HG03378 (cell line): ENCODE data around the gene KDM3A.

Experiments
- ATAC-seq: cut with Tn5 transposase; IDR thresholded peaks from one replicate; pipeline ENCODE4 v1.9.1; 2021; ENCODE audit warnings: mild to moderate bottlenecking, moderate library complexity; ENCODE audit not compliant: unreplicated experiment

KDM3A gene

DNA sequence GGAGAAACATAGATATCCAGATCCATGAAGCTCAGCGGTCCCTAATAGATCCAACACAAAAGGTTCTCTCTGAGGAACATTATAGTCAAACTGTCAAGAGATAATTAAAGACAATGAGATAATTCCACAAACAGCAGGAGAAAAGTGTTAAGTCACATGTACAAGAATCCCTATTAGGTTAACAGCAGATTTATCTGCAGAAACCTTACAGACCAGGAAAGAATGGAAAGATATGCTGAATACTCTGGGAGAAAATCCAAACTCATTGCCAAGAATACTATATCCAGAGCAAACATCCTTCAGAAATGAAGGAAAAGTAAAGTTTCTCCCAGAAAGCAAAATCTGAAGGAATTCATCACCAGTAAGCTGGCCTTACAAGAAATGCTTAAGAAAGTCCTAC, 10.8 kb upstream of the KDM3A start:
- no peak for ATAC-seq

DNA sequence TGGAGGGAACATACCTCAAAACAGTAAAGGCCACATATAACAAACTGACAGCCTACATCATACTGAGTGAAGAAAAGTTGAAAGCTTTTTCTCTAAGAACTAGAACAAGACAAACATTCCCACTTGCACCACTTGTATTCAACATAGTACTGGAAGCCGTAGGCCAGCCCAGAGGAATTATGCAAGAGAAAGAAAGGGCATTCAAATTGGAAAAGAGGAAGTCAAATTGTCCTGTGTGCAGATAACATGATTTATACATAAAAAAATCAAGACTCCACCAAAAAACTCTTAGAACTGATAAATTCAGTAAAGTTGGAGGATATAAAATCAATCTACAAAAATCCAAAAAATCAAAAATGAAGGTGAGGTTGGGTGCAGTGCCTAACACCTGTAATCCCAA, 8.0 kb upstream of the KDM3A start:
- no peak for ATAC-seq

DNA sequence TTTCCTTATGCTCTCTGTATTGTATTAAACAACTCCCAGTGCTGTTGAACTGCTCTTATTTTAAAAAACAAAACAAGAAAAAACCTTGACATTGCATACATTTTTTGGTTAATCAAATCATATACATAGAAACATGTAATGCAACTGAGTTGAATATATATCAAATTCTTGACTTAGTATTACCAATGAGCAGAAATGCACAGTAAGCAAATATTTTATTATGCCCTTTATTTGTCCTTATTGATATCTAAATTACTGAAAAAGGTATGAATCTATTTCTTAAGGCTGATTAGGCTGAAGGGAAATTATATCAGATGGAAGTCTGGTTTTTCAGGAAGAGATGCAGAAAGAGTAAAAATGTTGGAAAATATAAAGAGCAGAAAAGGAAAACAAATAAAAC, 6.9 kb upstream of the KDM3A start:
- no peak for ATAC-seq

DNA sequence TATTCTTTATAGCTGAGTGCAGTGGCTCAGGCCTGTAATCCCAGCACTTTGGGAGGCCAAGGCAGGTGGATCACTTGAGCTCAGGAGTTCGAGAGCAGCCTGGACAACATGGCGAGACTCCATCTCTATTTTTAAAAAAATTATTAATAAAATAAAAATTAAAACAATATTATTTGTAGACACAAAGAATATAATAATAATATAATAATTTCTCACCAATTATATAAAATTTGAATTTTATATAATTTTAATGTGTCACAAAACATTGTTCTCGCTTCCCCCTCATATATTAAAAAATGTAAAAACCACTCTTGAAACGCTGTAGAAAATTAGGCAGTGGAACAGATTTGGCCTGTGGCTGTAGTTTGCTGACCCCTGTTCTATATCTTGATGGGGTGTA, 5.6 kb upstream of the KDM3A start:
- ATAC-seq, result no peak

- no peak for ATAC-seq
Measured at GRCh38 chr2:86436328-86436727, 4.8 kb upstream of the KDM3A start.

DNA sequence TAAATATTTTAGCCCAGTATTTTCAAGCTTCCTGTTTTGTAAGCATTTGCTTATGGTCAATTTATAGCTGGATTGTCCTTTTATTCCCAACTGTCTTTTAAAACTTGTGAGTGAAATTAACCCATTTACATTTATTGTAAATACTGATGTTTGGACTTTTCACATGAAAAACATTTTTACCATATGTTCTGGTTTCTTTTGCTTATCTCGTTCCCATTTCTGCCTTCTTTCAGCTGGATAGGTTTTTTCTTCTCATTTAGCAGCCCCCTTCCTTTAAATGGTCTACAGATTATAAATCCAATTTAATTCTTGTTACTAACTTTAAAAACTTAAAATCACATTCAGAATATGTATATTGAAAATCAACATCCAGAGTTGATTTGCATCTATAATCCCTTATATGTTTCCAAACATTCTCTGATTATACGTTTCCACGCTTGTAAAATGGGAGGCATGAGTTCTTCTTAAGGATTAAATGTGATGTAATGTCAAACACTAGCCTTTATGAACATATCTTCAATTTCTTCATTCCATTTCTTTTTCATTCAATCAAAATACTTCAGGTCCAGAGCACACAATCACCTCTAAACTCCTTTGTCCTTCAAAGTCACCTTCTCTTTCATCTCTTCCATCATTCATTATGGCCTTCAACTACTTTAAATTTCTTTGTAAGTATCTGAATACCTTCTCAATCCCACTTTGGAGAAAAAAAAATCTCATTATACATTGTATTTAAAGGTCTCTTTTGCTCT, 1.1 kb upstream of the KDM3A start:
- no peak for ATAC-seq

- no peak for ATAC-seq
Measured at GRCh38 chr2:86441392-86441881, 266 bp downstream of the KDM3A start.

DNA sequence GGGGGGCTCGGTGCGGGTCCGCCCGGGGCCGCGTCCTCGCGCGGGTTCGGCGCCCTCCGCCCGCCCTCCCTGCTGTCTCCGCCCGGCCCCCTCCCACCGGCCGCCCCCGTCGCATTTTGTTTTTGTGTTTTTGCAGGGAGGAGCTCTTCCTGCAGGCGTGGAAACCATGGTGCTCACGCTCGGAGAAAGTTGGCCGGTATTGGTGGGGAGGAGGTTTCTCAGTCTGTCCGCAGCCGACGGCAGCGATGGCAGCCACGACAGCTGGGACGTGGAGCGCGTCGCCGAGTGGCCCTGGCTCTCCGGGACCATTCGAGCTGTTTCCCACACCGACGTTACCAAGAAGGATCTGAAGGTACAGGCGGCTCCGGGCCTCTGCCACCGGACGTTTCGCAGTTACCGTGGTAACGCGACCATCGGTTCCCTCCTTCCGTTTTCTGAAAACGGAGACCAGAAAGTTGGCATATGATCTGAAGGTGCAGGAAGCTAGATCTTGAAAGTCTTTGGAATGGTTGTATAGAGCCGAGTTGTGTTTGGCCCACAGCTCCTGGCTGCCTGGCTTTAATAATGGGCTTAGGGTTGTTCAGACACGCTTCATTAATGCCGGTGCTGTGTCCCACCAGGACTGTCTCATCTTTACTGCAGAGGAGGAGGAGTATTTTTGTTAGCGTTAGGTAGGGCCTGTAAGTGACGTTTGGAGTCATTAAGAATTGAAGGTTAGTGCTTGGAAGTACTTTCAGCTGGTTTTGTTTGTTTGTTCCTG, 891 bp downstream of the KDM3A start:
- ATAC-seq, result peak; percentile 2

DNA sequence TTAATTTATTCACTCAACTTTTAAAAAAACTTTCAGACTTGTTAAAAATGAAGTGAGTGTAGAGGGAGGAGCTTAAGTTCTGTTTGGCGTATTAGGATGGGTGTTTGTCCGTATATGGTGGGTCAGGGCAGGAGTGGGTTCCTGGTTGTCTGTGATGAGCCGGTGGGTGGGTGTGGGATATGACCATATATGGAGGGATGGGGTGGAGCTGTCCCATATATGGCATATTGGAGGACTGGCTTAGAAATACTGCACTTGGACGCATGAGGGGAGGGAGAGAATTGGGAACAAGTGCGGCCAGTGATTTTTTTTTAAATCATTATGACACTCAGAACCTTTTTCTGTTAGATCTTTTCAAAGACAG, 1.5 kb downstream of the KDM3A start:
- ATAC-seq, result peak; percentile 77

- no peak for ATAC-seq
Measured at GRCh38 chr2:86443631-86444350, 2.6 kb downstream of the KDM3A start.

DNA sequence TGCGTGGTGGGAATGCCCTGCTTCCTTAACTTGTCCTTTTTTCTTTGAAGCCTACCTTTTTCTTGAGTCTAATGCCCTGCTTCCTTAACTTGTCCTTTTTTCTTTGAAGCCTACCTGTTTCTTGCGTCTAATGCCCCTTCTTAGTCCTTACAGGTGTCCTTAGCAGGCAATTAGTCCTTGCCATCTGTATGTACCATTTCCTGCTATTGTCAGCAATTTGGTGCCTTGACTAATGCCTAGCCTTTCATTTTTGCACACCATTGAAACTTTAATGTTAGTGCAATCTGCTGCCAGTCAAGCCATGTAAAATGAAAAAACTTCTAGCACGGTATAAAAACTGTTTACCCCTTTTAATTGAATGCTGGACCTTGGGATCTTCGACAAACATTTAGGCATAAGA, 4.3 kb downstream of the KDM3A start:
- ATAC-seq, result no peak

- ATAC-seq, result no peak
Measured at GRCh38 chr2:86446060-86446459, 4.9 kb downstream of the KDM3A start.

GRCh38 chr2:86453836-86454235, 12.7 kb downstream of the KDM3A start:
- ATAC-seq, result no peak

GRCh38 chr2:86454238-86454637, 13.1 kb downstream of the KDM3A start:
- ATAC-seq, result no peak

- ATAC-seq, result no peak
Measured at GRCh38 chr2:86455181-86455580, 14.0 kb downstream of the KDM3A start.

- no peak for ATAC-seq
Measured at GRCh38 chr2:86461042-86461743, 20.0 kb downstream of the KDM3A start.

DNA sequence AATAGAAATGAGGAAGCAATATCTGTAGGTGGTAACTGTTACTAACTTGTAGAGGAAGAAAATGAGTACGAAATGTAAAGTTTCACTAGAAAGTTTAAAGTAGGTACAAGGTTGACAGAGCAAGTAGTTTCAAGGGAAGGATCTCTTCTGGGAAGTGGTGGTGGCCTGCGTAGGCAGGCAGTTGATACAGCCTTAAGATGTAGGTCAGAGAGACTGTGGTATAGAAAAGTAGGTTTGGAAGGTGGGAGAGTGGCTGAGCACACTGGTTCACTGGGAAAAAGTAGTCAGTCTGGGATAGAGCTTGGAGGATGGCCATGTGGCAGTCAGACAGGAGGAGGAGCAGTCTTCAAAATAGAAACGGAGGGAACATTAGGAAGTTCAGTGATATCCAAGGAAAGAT, 23.5 kb downstream of the KDM3A start:
- no peak for ATAC-seq

- ATAC-seq, result no peak
Measured at GRCh38 chr2:86466306-86466705, 25.1 kb downstream of the KDM3A start.

DNA sequence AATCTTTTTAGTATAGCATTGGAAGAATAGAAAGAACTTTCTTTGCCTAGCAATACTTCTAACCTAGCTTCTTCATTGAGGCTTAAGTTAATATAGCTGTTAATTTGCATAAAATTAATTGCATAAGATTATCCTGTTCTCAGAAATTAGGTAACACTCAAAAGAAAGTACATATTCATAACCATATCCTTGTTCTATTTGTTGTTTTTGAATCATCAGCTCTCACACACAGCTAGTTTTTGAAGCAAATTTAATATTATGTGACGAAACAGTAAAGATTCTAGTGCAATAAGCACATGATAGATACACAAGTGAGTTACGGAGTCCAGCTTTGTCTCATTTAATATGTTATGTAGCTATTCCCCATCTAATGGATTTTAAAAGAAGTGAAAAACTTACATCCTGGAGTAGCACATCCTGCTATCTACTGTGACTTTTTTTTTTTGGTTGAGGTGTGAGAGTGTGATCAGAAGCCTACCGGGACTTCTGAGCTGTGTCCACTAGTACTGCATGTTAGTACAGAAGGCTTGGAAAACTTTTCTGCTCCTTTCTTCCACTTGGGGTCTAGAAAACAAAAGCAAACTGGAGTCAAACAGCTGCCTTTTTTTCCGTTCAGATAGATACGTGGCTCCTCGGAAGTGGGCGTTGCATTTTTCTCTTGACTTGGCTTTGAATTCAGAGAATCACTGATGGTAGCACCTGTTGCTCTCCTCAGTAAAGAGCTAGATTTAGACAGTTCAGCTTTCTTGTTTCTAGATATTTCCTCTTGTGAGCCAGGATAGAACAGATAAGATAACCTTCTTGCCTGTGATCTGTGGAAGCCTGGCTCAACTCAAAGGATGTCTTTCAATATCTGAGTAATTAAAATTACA, 27.2 kb downstream of the KDM3A start:
- ATAC-seq, result no peak

GRCh38 chr2:86470890-86471289, 29.7 kb downstream of the KDM3A start:
- ATAC-seq, result no peak
